Measurements from ENCODE around the gene PRKG1.
"Not testable (repeated sequence)": the region's sequence is repeated elsewhere in the genome, so short reads cannot be mapped to it uniquely, and the experiment has no call there.

PRKG1 gene

GRCh38 chr10:51394039-51394438 is 319.8 kb downstream of the PRKG1 start:
- DNase-seq = no peak

- DNase-seq = no peak
These were observed 323.0 kb downstream of the PRKG1 start for GRCh38 chr10:51397244-51397643.

- no peak for DNase-seq
These were observed 323.4 kb downstream of the PRKG1 start for GRCh38 chr10:51397695-51398094.

- DNase-seq = no peak
These were observed 325.6 kb downstream of the PRKG1 start for GRCh38 chr10:51399840-51400239.

- DNase-seq = no peak
These were observed 326.3 kb downstream of the PRKG1 start for GRCh38 chr10:51400392-51401096.

- DNase-seq = no peak
These were observed 329.2 kb downstream of the PRKG1 start for GRCh38 chr10:51403521-51403920.

GRCh38 chr10:51405580-51406351 is 331.5 kb downstream of the PRKG1 start:
- no peak for DNase-seq

GRCh38 chr10:51406581-51406980 is 332.3 kb downstream of the PRKG1 start:
- no peak for DNase-seq

- DNase-seq = no peak
These were observed 342.2 kb downstream of the PRKG1 start for GRCh38 chr10:51416494-51416893.

GRCh38 chr10:51419196-51420093 is 345.2 kb downstream of the PRKG1 start:
- no peak for DNase-seq

GRCh38 chr10:51421853-51422252 is 347.6 kb downstream of the PRKG1 start:
- no peak for DNase-seq

- DNase-seq = no peak
These were observed 348.2 kb downstream of the PRKG1 start for GRCh38 chr10:51422311-51423120.

- DNase-seq = no peak
These were observed 348.8 kb downstream of the PRKG1 start for GRCh38 chr10:51423121-51423452.

- DNase-seq = no peak
These were observed 351.1 kb downstream of the PRKG1 start for GRCh38 chr10:51425431-51425830.

GRCh38 chr10:51427758-51428157 is 353.5 kb downstream of the PRKG1 start:
- no peak for DNase-seq

- no peak for DNase-seq
These were observed 356.2 kb downstream of the PRKG1 start for GRCh38 chr10:51430506-51430905.

GRCh38 chr10:51433949-51434475 is 359.7 kb downstream of the PRKG1 start:
- DNase-seq = no peak

- DNase-seq = no peak
These were observed 362.5 kb downstream of the PRKG1 start for GRCh38 chr10:51436805-51437204.

GRCh38 chr10:51439645-51440044 is 365.4 kb downstream of the PRKG1 start:
- DNase-seq = no peak

- DNase-seq = no peak
These were observed 371.3 kb downstream of the PRKG1 start for GRCh38 chr10:51445588-51445987.

- no peak for DNase-seq
These were observed 372.8 kb downstream of the PRKG1 start for GRCh38 chr10:51447119-51447518.

GRCh38 chr10:51455762-51456161 is 381.5 kb downstream of the PRKG1 start:
- not testable (repeated sequence) for DNase-seq
